ENCODE results near the gene PMVK.
"Not testable (repeated sequence)": the region's sequence is repeated elsewhere in the genome, so short reads cannot be mapped to it uniquely, and the experiment has no call there.

DNA sequence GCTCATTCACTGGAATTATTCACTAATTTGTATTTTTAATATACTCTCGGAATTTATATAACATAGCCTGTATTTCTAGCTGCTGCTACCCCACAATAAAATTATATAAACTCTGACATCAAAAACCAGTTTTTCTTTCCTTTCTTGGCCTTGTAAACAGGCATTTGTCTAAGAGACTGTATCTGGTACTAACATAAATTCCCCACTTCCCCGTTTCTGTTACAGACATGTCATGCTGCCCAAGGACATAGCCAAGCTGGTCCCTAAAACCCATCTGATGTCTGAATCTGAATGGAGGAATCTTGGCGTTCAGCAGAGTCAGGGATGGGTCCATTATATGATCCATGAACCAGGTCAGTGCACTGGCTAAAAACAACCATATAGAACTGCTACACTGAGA lies 41.2 kb upstream of the PMVK start:
- TF ChIP-seq, protein P1, sequence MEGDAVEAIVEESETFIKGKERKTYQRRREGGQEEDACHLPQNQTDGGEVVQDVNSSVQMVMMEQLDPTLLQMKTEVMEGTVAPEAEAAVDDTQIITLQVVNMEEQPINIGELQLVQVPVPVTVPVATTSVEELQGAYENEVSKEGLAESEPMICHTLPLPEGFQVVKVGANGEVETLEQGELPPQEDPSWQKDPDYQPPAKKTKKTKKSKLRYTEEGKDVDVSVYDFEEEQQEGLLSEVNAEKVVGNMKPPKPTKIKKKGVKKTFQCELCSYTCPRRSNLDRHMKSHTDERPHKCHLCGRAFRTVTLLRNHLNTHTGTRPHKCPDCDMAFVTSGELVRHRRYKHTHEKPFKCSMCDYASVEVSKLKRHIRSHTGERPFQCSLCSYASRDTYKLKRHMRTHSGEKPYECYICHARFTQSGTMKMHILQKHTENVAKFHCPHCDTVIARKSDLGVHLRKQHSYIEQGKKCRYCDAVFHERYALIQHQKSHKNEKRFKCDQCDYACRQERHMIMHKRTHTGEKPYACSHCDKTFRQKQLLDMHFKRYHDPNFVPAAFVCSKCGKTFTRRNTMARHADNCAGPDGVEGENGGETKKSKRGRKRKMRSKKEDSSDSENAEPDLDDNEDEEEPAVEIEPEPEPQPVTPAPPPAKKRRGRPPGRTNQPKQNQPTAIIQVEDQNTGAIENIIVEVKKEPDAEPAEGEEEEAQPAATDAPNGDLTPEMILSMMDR (IDR thresholded peaks at IDR 0.05 in 2 of 3, conservative IDR thresholded peaks at IDR 0.05 in 1 of 3; ENCODE audit: control insufficient read depth in 2 of 3, extremely low read depth in 1 of 3, insufficient read depth in 1 of 3, low read depth in 3 of 3, low read length in 3 of 3), result not testable (repeated sequence)
- not testable (repeated sequence) for TF ChIP-seq ZNF274 (IDR thresholded peaks at IDR 0.05; ENCODE audit: insufficient read depth, insufficient read length); PAX8 (IDR thresholded peaks at IDR 0.05); ZZZ3 (IDR thresholded peaks at IDR 0.05; ENCODE audit: control insufficient read depth, insufficient read length, low read depth)
